Heart right ventricle (tissue), 16 donors: ENCODE data around the gene NBEA. TPM values are rescaled to one million over a fixed set of nuclear protein-coding genes. Genes with fewer than 3 reads are reported as not detected.

Source experiments
- ATAC-seq, 8 donors: fragments of 200-7000 bp; cut with Tn5 transposase; one replicate each; pipeline ENCODE4 v1.9.1; 2020; ENCODE audit warnings: mild to moderate bottlenecking in 8 of 8, moderate library complexity in 8 of 8, moderate number of reproducible peaks in 1 of 8
- DNase-seq, 2 donors: peaks; one replicate each; pipeline ENCODE4 v3.0.0-alpha.2; 2020
- H3K27ac ChIP-seq, 10 donors: fragments of 200-600 bp; sonication (generic) in 2 of 10; one replicate each; pipeline versions ENCODE4 v1.5.0 to v1.8.0; 2020 to 2022; ENCODE audit warnings: mild to moderate bottlenecking in 3 of 10
- H3K27me3 ChIP-seq, 7 donors: fragments of 200-600 bp; one replicate each; pipeline ENCODE4 v1.8.0; 2021 to 2022; ENCODE audit warnings: mild to moderate bottlenecking in 2 of 7
- H3K36me3 ChIP-seq, 9 donors: fragments of 200-600 bp; sonication (generic) in 1 of 9; one replicate each; pipeline versions ENCODE4 v1.5.0 to v1.8.0; 2020 to 2022; ENCODE audit warnings: mild to moderate bottlenecking in 2 of 9
- H3K4me1 ChIP-seq, 9 donors: fragments of 200-600 bp; sonication (generic) in 1 of 9; one replicate each; pipeline versions ENCODE4 v1.5.0 to v1.8.0; 2020 to 2022; ENCODE audit warnings: mild to moderate bottlenecking in 4 of 9
- H3K4me3 ChIP-seq, 10 donors: fragments of 200-600 bp; sonication (generic) in 2 of 10; one replicate each; pipeline versions ENCODE4 v1.5.0 to v1.8.0; 2020 to 2022; ENCODE audit warnings: mild to moderate bottlenecking in 7 of 10, moderate library complexity in 2 of 10
- H3K9me3 ChIP-seq, 11 donors: fragments of 200-600 bp in 10 of 11; sonication (generic) in 2 of 11; one replicate each; pipeline versions ENCODE4 v1.5.0 to v1.8.0; 2013 to 2022; ENCODE audit warnings: mild to moderate bottlenecking in 2 of 11, control low read depth in 1 of 11, moderate library complexity in 1 of 11
- CTCF ChIP-seq, 9 donors: fragments of 200-600 bp; sonication (generic) in 2 of 9; IDR thresholded peaks; one replicate each; pipeline versions ENCODE4 v1.5.0 to v1.8.0; 2021 to 2022; ENCODE audit warnings: antibody characterized with exemption in 9 of 9, mild to moderate bottlenecking in 5 of 9, moderate library complexity in 1 of 9
- WGBS, 2 donors: extraction: QIAGEN DNeasy Blood & Tissue Kit; methylation state at CpG; one replicate each; pipeline ENCODE4 v1.1.7; 2013; ENCODE audit warnings: inconsistent platforms in 1 of 2; 5-methylcytosine and 5-hydroxymethylcytosine counted together
- intact Hi-C, 10 donors: fragments of 100-400 bp; cut with DNase I; formaldehyde crosslinking; loops; one replicate each; pipeline versions ENCODE4 v1.11.1 to v1.14.2; 2022
- polyA plus RNA-seq, 2 donors: library from polyadenylated mRNA; stranded (reverse); fragments of 200-250 nt; gene quantifications; one replicate each; pipeline ENCODE4 v1.2.3, GENCODE V29; 2013
- total RNA-seq, 10 donors: library from RNA; stranded (reverse); fragmentation: NEBNext Ultra II Directional in 3 of 10; extraction: Animal tissue kit (Norgen Biotek cat#: 25700) in 3 of 10; gene quantifications; one replicate each; pipeline versions ENCODE4 v1.2.1 to v1.2.4, GENCODE V29; 2021 to 2023
- donor health status: Arrhythmogenic right ventricular cardiomyopathy.
- donor health status: ischemic (EF 13 %, LVEDD 7.1; RV severe dilation, severe dysfunction).
- donor health status: healthy with polysubstance abuse.
- donor health status: DM: no; HTN: yes; CAD: no.
- donor health status: DM: no; HTN: no; CAD: no.
- donor health status: ischemic (EF 25% LVEDD 6.9; RV normal size, moderate dysfunction).
- donor health status: ischemic (EF 25% LVEDD 5.7; RV mildly dilated, moderate dysfunction).
- donor health status: healthy.
- donor health status: DM: yes; HTN: yes; CAD: no.
- donor health status: Ischemic cardiomyopathy.
- donor health status: ischemic (EF 35%, LVEDD 5.7; RV mildly dilated, moderate dysfunction).
- donor health status: nonischemic (EF 11% LVEDD 7.7; RV severe dilation, severe dysfunction).
- donor health status: DM: yes; HTN: yes; CAD: no.
- donor health status: PGD.
- donor health status: ischemic (EF 29% LVEDD 5.4; RV normal size, mild dysfunction).
- donor health status: nonischemic (EF 23%, LVEDD 6.1; RV moderate dilation, normal function).

The NBEA gene
- total and polyA plus RNA-seq, 12 donors: 4.3 to 30.6 (median 24.5) TPM

- TF ChIP-seq CTCF (IDR thresholded peaks at IDR 0.05): no peak
- no peak for DNase-seq
- Histone ChIP-seq H3K4me1 (no peaks in the 10 kb centered on the region), H3K4me3 (no peak overlapping the region), H3K27me3 (no peaks in the 10 kb centered on the region), H3K27ac (no peak overlapping the region), H3K36me3 (peaks cover 0 to 15% (median 0%) of the 10 kb centered on the region in 9 donors), H3K9me3 (no peaks in the 10 kb centered on the region)
- ATAC-seq: no peak
- intact Hi-C loops: no loop called here
- WGBS, 2 donors: 92 to 93% methylated on average over 1 of the region's 1 CpG
Measured at GRCh38 chr13:35448465-35448864, 506.4 kb downstream of the NBEA start.

- intact Hi-C loops: no loop called here
- H3K4me3 ChIP-seq: no peak overlapping the region
- DNase-seq: no peak
- H3K4me1 ChIP-seq: no peaks in the 10 kb centered on the region
- peaks cover 0 to 21% (median 0%) of the 10 kb centered on the region in 9 donors for H3K36me3 ChIP-seq
- 95 to 97% methylated on average over 2 of the region's 2 CpGs for WGBS, 2 donors
- no peaks in the 10 kb centered on the region for H3K27me3 ChIP-seq
- H3K27ac ChIP-seq: no peak overlapping the region
- ATAC-seq: no peak
- no peaks in the 10 kb centered on the region for H3K9me3 ChIP-seq
- TF ChIP-seq CTCF (IDR thresholded peaks at IDR 0.05): no peak
Measured at GRCh38 chr13:35449821-35450220, 507.8 kb downstream of the NBEA start.

GRCh38 chr13:35455022-35455421 is 513.0 kb downstream of the NBEA start:
- no peak for TF ChIP-seq CTCF (IDR thresholded peaks at IDR 0.05)
- WGBS, 2 donors: 88 to 91% methylated on average over 1 of the region's 1 CpG
- Histone ChIP-seq H3K27ac (no peak overlapping the region), H3K4me1 (no peaks in the 10 kb centered on the region), H3K9me3 (no peaks in the 10 kb centered on the region), H3K27me3 (no peaks in the 10 kb centered on the region), H3K36me3 (peaks cover 0 to 21% (median 0%) of the 10 kb centered on the region in 9 donors), H3K4me3 (no peak overlapping the region)
- intact Hi-C loops: no loop called here
- no peak for ATAC-seq
- DNase-seq: no peak

DNA sequence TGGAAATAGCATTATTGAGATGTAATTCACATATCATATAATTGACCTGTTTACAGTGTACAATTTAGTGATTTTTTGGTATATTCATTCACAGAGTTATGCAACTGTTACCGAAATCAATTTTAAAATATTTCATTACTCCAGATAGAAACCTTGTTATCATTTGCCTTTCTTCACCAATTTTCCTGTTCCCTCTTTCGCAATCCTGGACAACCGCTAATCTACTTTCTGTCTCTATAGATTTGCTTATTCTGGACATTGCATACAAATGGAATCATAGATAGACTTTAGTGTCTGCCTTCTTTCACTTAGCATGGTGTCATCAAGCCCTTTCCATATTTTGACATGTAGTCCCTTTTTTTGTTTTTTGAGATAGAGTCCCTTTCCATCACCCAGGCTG is 515.2 kb downstream of the NBEA start:
- no peak overlapping the region for H3K27ac ChIP-seq
- intact Hi-C loops: no loop called here
- H3K9me3 ChIP-seq: no peaks in the 10 kb centered on the region
- no peak overlapping the region for H3K4me3 ChIP-seq
- ATAC-seq: no peak
- peaks cover 0 to 14% (median 0%) of the 10 kb centered on the region in 9 donors for H3K36me3 ChIP-seq
- H3K4me1 ChIP-seq: no peaks in the 10 kb centered on the region
- DNase-seq: no peak
- H3K27me3 ChIP-seq: no peaks in the 10 kb centered on the region
- no peak for TF ChIP-seq CTCF (IDR thresholded peaks at IDR 0.05)
- WGBS, 2 donors: 97% methylated on average over 3 of the region's 3 CpGs
